Fibroblast of lung (primary cell): Measurements from ENCODE around the gene DPT. TPM values are rescaled to one million over a fixed set of nuclear protein-coding genes. Genes with fewer than 3 reads are reported as not detected.
"Not testable (repeated sequence)": the region's sequence is repeated elsewhere in the genome, so short reads cannot be mapped to it uniquely, and the experiment has no call there.

Experiments used
- DNase-seq, 2 donors: peaks; one replicate each; pipeline versions ENCODE4 v3.0.0 to v3.0.0-alpha.2; 2010; ENCODE audit warnings: low read depth in 2 of 2
- H2AFZ ChIP-seq: 2 replicates; pipeline ENCODE4 v1.5.1; 2012; ENCODE audit warnings: low read length, control low read depth, inconsistent platforms
- H3K27ac ChIP-seq: 2 replicates; pipeline ENCODE4 v1.5.1; 2011; ENCODE audit warnings: low read length, control low read depth; ENCODE audit not compliant: insufficient read depth
- H3K27me3 ChIP-seq: 2 replicates; pipeline ENCODE4 v1.5.1; 2011; ENCODE audit warnings: mild to moderate bottlenecking, low read length; ENCODE audit not compliant: control insufficient read depth, insufficient read depth
- H3K36me3 ChIP-seq: 2 replicates; pipeline ENCODE4 v1.5.1; 2011; ENCODE audit warnings: low read length; ENCODE audit not compliant: control insufficient read depth, insufficient read depth
- H3K4me1 ChIP-seq: 2 replicates; pipeline ENCODE4 v1.5.1; 2011; ENCODE audit warnings: low read length; ENCODE audit not compliant: control insufficient read depth, insufficient read depth; ENCODE audit errors: extremely low read depth
- H3K4me2 ChIP-seq: 2 replicates; pipeline ENCODE4 v1.5.1; 2011; ENCODE audit warnings: low read length, control low read depth; ENCODE audit not compliant: insufficient read depth; ENCODE audit errors: extremely low read depth
- H3K4me3 ChIP-seq, 4 experiments: fragments of 200-600 bp in 1 of 4; sonication (generic) in 1 of 4; replicated peaks in 1 of 4; 2 replicates each; pipeline ENCODE4 v1.5.1; 2011 to 2016; ENCODE audit warnings: low read length in 4 of 4, low read depth in 3 of 4, mild to moderate bottlenecking in 3 of 4, control low read depth in 2 of 4, inconsistent platforms in 1 of 4, mixed read lengths in 1 of 4; ENCODE audit not compliant: insufficient read depth in 1 of 4; ENCODE audit errors: control extremely low read depth in 1 of 4
- H3K79me2 ChIP-seq: 2 replicates; pipeline ENCODE4 v1.5.1; 2012; ENCODE audit warnings: mild to moderate bottlenecking, low read length, inconsistent platforms; ENCODE audit not compliant: control insufficient read depth, insufficient read depth
- H3K9ac ChIP-seq: 2 replicates; pipeline ENCODE4 v1.5.1; 2011; ENCODE audit warnings: mild to moderate bottlenecking, low read length, control low read depth; ENCODE audit not compliant: insufficient read depth
- H3K9me3 ChIP-seq: 2 replicates; pipeline ENCODE4 v1.5.1; 2012; ENCODE audit warnings: low read depth, low read length; ENCODE audit not compliant: control insufficient read depth, insufficient read depth
- H4K20me1 ChIP-seq: 2 replicates; pipeline ENCODE4 v1.5.1; 2011; ENCODE audit warnings: low read length; ENCODE audit not compliant: control insufficient read depth, insufficient read depth; ENCODE audit errors: extremely low read depth
- CTCF ChIP-seq, 2 donors: IDR thresholded peaks in 1 of 2; conservative IDR thresholded peaks in 1 of 2; 1 replicate in 1 of 2; 2 replicates in 1 of 2; pipeline ENCODE4 v1.5.1; 2011 to 2012; ENCODE audit warnings: low read length in 2 of 2, control low read depth in 1 of 2, inconsistent platforms in 1 of 2, low read depth in 1 of 2, mild to moderate bottlenecking in 1 of 2
- EZH2 ChIP-seq: IDR thresholded peaks from 2 replicates; pipeline ENCODE4 v1.5.1; 2012; ENCODE audit warnings: low read length, control low read depth, mild to moderate bottlenecking; ENCODE audit errors: missing control alignments
- polyA plus RNA-seq, 2 donors: library from polyadenylated mRNA; depleted of rRNA in 1 of 2; stranded (reverse) in 1 of 2; unstranded in 1 of 2; fragments of >200 nt; gene quantifications; 2 replicates each; pipeline ENCODE4 v1.2.1, GENCODE V29; 2011 to 2012; ENCODE audit warnings: missing spikeins in 1 of 2
- total RNA-seq: library from RNA; depleted of rRNA; stranded (reverse); fragments of >200 nt; gene quantifications from 2 replicates; pipeline ENCODE4 v1.2.1, GENCODE V29; 2014

The DPT gene
- total and polyA plus RNA-seq, 2 donors (not counting 1 experiment from before 2014, with no cell fraction given): 2.4 to 4.1 TPM

DNA sequence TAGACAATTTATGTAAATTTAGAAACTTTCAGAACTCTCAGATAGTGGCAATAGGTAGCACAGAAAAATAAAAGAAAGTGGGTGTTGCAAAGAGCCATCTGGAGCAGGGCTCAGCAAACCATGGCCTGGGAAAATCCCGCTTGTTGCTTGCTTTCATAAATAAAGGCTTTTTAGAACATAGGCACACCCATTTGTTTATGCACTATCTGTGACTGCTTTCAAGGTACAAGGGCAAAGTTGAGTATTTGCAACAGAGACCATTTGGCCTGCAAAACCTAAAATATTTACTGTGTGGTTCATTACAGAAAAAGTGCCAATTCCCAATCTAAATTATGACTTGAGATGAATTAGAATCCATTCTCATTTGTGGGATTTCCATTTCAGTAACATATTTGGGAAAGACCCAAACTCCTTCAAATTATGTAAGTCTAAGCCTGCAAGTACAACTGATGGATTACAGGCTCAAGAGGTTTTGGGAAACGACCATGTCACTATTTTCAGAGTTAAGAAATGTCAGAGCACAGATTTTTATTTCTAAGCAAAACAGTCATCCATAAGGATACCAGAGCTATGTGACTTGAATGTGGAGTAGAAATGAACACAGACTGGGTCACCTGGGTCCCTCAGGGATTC is 43.5 kb upstream of the DPT start:
- TF ChIP-seq CTCF (conservative IDR thresholded peaks at IDR 0.05 in 1 of 2, IDR thresholded peaks at IDR 0.05 in 1 of 2; ENCODE audit: low read depth in 1 of 2, low read length in 2 of 2): no peak
- no peak for TF ChIP-seq EZH2
- Histone ChIP-seq H3K9ac (no peak overlapping the region), H4K20me1 (no peaks in the 10 kb centered on the region), H3K4me2 (no peak overlapping the region), H3K27ac (no peak overlapping the region), H3K27me3 (no peaks in the 10 kb centered on the region), H3K36me3 (no peaks in the 10 kb centered on the region), H3K4me1 (no peaks in the 10 kb centered on the region), H3K79me2 (no peaks in the 10 kb centered on the region), H2AFZ (no peak overlapping the region), H3K4me3 (no peak overlapping the region), H3K9me3 (no peaks in the 10 kb centered on the region)
- peak in 1 of 2 donors; percentile 25 for DNase-seq

GRCh38 chr1:168771104-168771630 is 42.2 kb upstream of the DPT start:
- Histone ChIP-seq H4K20me1 (no peaks in the 10 kb centered on the region), H3K27ac (no peak overlapping the region), H3K9me3 (no peaks in the 10 kb centered on the region), H3K4me1 (no peaks in the 10 kb centered on the region), H3K27me3 (no peaks in the 10 kb centered on the region), H3K4me2 (no peak overlapping the region), H3K79me2 (no peaks in the 10 kb centered on the region), H3K9ac (no peak overlapping the region), H3K4me3 (no peak overlapping the region), H3K36me3 (no peaks in the 10 kb centered on the region), H2AFZ (no peak overlapping the region)
- DNase-seq: no peak
- TF ChIP-seq CTCF (conservative IDR thresholded peaks at IDR 0.05 in 1 of 2, IDR thresholded peaks at IDR 0.05 in 1 of 2; ENCODE audit: low read depth in 1 of 2, low read length in 2 of 2): no peak

DNA sequence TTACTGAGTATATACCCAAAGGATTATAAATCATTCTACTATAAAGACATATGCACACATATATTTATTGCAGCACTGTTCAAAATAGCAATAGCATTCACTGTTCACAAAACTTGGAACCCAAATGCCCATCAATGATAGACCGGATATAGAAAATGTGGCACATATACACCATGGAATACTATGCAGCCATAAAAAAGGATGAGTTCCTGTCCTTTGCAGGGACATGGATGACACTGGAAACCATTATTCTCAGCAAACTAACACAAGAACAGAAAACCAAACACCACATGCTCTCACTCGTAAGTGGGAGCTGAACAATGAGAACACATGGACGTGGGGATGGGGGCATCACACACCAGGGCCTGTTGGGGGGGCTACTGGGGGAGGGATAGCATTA is 40.9 kb upstream of the DPT start:
- not testable (repeated sequence) for H2AFZ ChIP-seq, H3K27me3 ChIP-seq, H3K36me3 ChIP-seq, H4K20me1 ChIP-seq, H3K4me2 ChIP-seq, DNase-seq, H3K9ac ChIP-seq, H3K79me2 ChIP-seq, H3K9me3 ChIP-seq, H3K4me1 ChIP-seq, H3K4me3 ChIP-seq, H3K27ac ChIP-seq
